GM23338 (cell line): ENCODE measurements around the gene TNFRSF19. TPM values are rescaled to one million over a fixed set of nuclear protein-coding genes. Genes with fewer than 3 reads are reported as not detected.

Experiments
- ATAC-seq: fragments of 200-7000 bp; cut with Tn5 transposase; 3 replicates; pipeline ENCODE4 v1.9.1; 2020
- DNase-seq: peaks from one replicate; pipeline ENCODE4 v3.0.0-alpha.2; 2015; ENCODE audit warnings: low spot score
- H2AFZ ChIP-seq: fragments of 200-600 bp; sonication (generic); 2 replicates; pipeline ENCODE4 v1.8.0; 2016; ENCODE audit warnings: antibody characterized with exemption, mild to moderate bottlenecking, moderate library complexity
- H3F3A ChIP-seq: fragments of 200-600 bp; sonication (generic); replicated peaks from 2 replicates; pipeline ENCODE4 v1.8.0; 2017; ENCODE audit warnings: antibody characterized with exemption, mixed run types, low read depth
- H3K27ac ChIP-seq: fragments of 200-600 bp; sonication (generic); 2 replicates; pipeline ENCODE4 v1.6.1; 2016; ENCODE audit warnings: low read depth
- H3K27me3 ChIP-seq: fragments of 200-600 bp; sonication (generic); 2 replicates; pipeline ENCODE4 v1.8.0; 2016; ENCODE audit warnings: mild to moderate bottlenecking, mixed run types, moderate library complexity; ENCODE audit not compliant: insufficient read depth
- H3K36me3 ChIP-seq: fragments of 200-600 bp; sonication (generic); 2 replicates; pipeline ENCODE4 v1.8.0; 2016; ENCODE audit warnings: mild to moderate bottlenecking; ENCODE audit not compliant: insufficient read depth
- H3K4me1 ChIP-seq: fragments of 200-600 bp; sonication (generic); 2 replicates; pipeline ENCODE4 v1.8.0; 2016; ENCODE audit warnings: mild to moderate bottlenecking, moderate library complexity; ENCODE audit not compliant: insufficient read depth
- H3K4me2 ChIP-seq: fragments of 200-600 bp; sonication (generic); 2 replicates; pipeline ENCODE4 v1.7.1; 2017; ENCODE audit warnings: mixed run types
- H3K4me3 ChIP-seq: fragments of 200-600 bp; sonication (generic); 2 replicates; pipeline ENCODE4 v1.6.1; 2016; ENCODE audit warnings: mixed run types
- H3K79me2 ChIP-seq: fragments of 200-600 bp; sonication (generic); replicated peaks from 2 replicates; pipeline ENCODE4 v1.8.0; 2017; ENCODE audit warnings: mild to moderate bottlenecking; ENCODE audit not compliant: insufficient read depth
- H3K9me2 ChIP-seq: fragments of 200-600 bp; sonication (generic); 2 replicates; pipeline ENCODE4 v1.8.0; 2017; ENCODE audit not compliant: insufficient read depth
- H4K20me1 ChIP-seq: fragments of 200-600 bp; sonication (generic); replicated peaks from 2 replicates; pipeline ENCODE4 v1.8.0; 2017; ENCODE audit warnings: mild to moderate bottlenecking; ENCODE audit not compliant: insufficient read depth
- H3K27ac Mint-ChIP-seq: 2 replicates; pipeline ENCODE4 v1.8.0; 2020; ENCODE audit warnings: inconsistent platforms, mild to moderate bottlenecking, moderate library complexity, mixed read lengths
- H3K27me3 Mint-ChIP-seq: 3 replicates; pipeline ENCODE4 v1.8.0; 2022; ENCODE audit warnings: low read depth, mild to moderate bottlenecking, moderate library complexity, mixed read lengths, inconsistent platforms; ENCODE audit not compliant: insufficient read depth, poor library complexity
- H3K36me3 Mint-ChIP-seq: 3 replicates; pipeline ENCODE4 v1.8.0; 2021; ENCODE audit warnings: low read depth, mild to moderate bottlenecking, inconsistent platforms, moderate library complexity, mixed read lengths
- H3K4me1 Mint-ChIP-seq: 3 replicates; pipeline ENCODE4 v1.8.0; 2020; ENCODE audit warnings: mild to moderate bottlenecking, inconsistent platforms, mixed read lengths
- H3K4me3 Mint-ChIP-seq: 3 replicates; pipeline ENCODE4 v1.8.0; 2021; ENCODE audit warnings: moderate library complexity, mild to moderate bottlenecking, inconsistent platforms, mixed read lengths
- H3K9me3 Mint-ChIP-seq: 3 replicates; pipeline ENCODE4 v1.8.0; 2020; ENCODE audit warnings: moderate library complexity, mild to moderate bottlenecking, inconsistent platforms, mixed read lengths
- CREB1 ChIP-seq: fragments of 250-450 bp; sonication (Bioruptor Pico); IDR thresholded peaks from 2 replicates; pipeline ENCODE4 v1.5.0; 2020; ENCODE audit warnings: low read depth, mild to moderate bottlenecking, moderate library complexity
- NANOG ChIP-seq: IDR thresholded peaks from 2 replicates; pipeline ENCODE4 v1.6.1; 2016; ENCODE audit warnings: antibody characterized with exemption, borderline replicate concordance
- POLR2AphosphoS5 ChIP-seq: IDR thresholded peaks from 2 replicates; pipeline ENCODE4 v1.6.1; 2016; ENCODE audit warnings: antibody characterized with exemption, low read depth
- ZNF114 ChIP-seq: fragments of 250-450 bp; sonication (Bioruptor Pico); IDR thresholded peaks from 2 replicates; pipeline ENCODE4 v1.5.0; 2020; ENCODE audit warnings: mild to moderate bottlenecking, moderate library complexity
- polyA plus RNA-seq: library from polyadenylated mRNA; unstranded; fragments of >200 nt; fragmentation: Nextera tagmentation; extraction: Ambion mirVana; gene quantifications from 2 replicates; pipeline ENCODE4 v1.2.1, GENCODE V29; 2016
- total RNA-seq: library from RNA; depleted of rRNA; stranded (reverse); fragments of >200 nt; shearing (Covaris generic); gene quantifications from 2 replicates; pipeline ENCODE4 v1.2.3, GENCODE V29; 2014
- TF ChIP-seq, protein P1 (sequence below): fragments of 250-450 bp; sonication (Bioruptor Pico); IDR thresholded peaks from 2 replicates; pipeline ENCODE4 v1.5.0; 2020; ENCODE audit warnings: mild to moderate bottlenecking, moderate library complexity
- TF ChIP-seq, protein P2 (sequence below): IDR thresholded peaks from one replicate; pipeline ENCODE4 v1.6.1; 2018; ENCODE audit warnings: antibody characterized with exemption; ENCODE audit not compliant: unreplicated experiment

The TNFRSF19 gene
- total and polyA plus RNA-seq, 2 experiments from 2014 or later: 0.21 to 0.35 TPM

DNA sequence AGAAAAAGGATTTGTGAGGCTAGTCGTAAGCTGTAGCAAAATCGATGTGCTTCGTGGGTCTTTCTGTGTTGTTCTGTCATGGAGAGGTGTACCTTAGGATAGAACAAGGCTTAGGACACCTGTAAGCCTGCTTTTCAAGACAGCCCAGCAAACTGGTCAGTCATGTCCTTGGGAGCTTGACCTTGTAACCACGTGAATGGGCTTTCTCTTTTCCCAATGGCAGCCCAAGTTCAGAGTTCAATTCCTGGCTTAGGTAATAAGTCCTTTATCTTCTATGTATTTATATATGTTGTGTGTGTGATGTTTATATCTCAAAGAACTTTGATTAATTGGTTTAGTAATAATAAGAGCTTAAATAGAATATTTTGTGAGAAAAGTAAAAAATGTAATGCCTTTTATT is 112.9 kb downstream of the TNFRSF19 start (continued):
- TF ChIP-seq, protein P1, sequence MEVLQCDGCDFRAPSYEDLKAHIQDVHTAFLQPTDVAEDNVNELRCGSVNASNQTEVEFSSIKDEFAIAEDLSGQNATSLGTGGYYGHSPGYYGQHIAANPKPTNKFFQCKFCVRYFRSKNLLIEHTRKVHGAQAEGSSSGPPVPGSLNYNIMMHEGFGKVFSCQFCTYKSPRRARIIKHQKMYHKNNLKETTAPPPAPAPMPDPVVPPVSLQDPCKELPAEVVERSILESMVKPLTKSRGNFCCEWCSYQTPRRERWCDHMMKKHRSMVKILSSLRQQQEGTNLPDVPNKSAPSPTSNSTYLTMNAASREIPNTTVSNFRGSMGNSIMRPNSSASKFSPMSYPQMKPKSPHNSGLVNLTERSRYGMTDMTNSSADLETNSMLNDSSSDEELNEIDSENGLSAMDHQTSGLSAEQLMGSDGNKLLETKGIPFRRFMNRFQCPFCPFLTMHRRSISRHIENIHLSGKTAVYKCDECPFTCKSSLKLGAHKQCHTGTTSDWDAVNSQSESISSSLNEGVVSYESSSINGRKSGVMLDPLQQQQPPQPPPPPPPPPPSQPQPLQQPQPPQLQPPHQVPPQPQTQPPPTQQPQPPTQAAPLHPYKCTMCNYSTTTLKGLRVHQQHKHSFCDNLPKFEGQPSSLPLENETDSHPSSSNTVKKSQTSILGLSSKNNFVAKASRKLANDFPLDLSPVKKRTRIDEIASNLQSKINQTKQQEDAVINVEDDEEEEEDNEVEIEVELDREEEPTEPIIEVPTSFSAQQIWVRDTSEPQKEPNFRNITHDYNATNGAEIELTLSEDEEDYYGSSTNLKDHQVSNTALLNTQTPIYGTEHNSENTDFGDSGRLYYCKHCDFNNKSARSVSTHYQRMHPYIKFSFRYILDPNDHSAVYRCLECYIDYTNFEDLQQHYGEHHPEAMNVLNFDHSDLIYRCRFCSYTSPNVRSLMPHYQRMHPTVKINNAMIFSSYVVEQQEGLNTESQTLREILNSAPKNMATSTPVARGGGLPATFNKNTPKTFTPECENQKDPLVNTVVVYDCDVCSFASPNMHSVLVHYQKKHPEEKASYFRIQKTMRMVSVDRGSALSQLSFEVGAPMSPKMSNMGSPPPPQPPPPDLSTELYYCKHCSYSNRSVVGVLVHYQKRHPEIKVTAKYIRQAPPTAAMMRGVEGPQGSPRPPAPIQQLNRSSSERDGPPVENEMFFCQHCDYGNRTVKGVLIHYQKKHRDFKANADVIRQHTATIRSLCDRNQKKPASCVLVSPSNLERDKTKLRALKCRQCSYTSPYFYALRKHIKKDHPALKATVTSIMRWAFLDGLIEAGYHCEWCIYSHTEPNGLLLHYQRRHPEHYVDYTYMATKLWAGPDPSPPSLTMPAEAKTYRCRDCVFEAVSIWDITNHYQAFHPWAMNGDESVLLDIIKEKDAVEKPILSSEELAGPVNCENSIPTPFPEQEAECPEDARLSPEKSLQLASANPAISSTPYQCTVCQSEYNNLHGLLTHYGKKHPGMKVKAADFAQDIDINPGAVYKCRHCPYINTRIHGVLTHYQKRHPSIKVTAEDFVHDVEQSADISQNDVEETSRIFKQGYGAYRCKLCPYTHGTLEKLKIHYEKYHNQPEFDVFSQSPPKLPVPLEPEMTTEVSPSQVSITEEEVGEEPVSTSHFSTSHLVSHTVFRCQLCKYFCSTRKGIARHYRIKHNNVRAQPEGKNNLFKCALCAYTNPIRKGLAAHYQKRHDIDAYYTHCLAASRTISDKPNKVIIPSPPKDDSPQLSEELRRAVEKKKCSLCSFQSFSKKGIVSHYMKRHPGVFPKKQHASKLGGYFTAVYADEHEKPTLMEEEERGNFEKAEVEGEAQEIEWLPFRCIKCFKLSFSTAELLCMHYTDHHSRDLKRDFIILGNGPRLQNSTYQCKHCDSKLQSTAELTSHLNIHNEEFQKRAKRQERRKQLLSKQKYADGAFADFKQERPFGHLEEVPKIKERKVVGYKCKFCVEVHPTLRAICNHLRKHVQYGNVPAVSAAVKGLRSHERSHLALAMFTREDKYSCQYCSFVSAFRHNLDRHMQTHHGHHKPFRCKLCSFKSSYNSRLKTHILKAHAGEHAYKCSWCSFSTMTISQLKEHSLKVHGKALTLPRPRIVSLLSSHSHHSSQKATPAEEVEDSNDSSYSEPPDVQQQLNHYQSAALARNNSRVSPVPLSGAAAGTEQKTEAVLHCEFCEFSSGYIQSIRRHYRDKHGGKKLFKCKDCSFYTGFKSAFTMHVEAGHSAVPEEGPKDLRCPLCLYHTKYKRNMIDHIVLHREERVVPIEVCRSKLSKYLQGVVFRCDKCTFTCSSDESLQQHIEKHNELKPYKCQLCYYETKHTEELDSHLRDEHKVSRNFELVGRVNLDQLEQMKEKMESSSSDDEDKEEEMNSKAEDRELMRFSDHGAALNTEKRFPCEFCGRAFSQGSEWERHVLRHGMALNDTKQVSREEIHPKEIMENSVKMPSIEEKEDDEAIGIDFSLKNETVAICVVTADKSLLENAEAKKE (CRISPR knock-in tag): no peak
- no peak for TF ChIP-seq POLR2AphosphoS5
- no peak for TF ChIP-seq ZNF114 (CRISPR knock-in tag)
- TF ChIP-seq, protein P2, sequence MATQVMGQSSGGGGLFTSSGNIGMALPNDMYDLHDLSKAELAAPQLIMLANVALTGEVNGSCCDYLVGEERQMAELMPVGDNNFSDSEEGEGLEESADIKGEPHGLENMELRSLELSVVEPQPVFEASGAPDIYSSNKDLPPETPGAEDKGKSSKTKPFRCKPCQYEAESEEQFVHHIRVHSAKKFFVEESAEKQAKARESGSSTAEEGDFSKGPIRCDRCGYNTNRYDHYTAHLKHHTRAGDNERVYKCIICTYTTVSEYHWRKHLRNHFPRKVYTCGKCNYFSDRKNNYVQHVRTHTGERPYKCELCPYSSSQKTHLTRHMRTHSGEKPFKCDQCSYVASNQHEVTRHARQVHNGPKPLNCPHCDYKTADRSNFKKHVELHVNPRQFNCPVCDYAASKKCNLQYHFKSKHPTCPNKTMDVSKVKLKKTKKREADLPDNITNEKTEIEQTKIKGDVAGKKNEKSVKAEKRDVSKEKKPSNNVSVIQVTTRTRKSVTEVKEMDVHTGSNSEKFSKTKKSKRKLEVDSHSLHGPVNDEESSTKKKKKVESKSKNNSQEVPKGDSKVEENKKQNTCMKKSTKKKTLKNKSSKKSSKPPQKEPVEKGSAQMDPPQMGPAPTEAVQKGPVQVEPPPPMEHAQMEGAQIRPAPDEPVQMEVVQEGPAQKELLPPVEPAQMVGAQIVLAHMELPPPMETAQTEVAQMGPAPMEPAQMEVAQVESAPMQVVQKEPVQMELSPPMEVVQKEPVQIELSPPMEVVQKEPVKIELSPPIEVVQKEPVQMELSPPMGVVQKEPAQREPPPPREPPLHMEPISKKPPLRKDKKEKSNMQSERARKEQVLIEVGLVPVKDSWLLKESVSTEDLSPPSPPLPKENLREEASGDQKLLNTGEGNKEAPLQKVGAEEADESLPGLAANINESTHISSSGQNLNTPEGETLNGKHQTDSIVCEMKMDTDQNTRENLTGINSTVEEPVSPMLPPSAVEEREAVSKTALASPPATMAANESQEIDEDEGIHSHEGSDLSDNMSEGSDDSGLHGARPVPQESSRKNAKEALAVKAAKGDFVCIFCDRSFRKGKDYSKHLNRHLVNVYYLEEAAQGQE: no peak

DNA sequence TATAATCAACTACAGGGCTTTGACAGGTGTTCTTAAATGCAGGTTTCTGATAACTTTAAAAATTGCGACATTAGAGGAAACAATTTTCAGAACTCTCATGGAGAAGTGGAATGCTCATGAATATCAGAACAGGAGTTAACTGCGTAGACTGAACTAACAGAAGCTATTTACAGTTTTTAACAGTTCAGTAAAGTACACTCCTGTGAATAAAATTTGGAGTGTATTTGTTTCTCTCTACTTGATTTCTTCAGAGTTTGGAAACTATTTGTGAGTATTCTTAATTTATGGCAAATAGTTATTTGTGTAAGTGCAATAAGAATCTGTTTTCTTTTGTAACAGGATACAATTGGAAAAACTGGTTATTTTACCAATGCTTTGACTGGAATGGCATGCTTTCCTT is 114.4 kb downstream of the TNFRSF19 start:
- no peaks in the 10 kb centered on the region for H3F3A ChIP-seq
- no peaks in the 10 kb centered on the region for H3K79me2 ChIP-seq
- peaks cover 4% of the 10 kb centered on the region; the same call in 1 of the 3 replicates for H3K4me1 Mint-ChIP-seq
- ATAC-seq (no peak), DNase-seq (no peak)
- peaks cover 2% of the 10 kb centered on the region for H3K27me3 Mint-ChIP-seq
- H3K27ac ChIP-seq: no peak overlapping the region
- no peaks in the 10 kb centered on the region for H4K20me1 ChIP-seq
- no peak overlapping the region for H3K4me3 ChIP-seq
- H3K27ac Mint-ChIP-seq: no peak overlapping the region
- H3K9me2 ChIP-seq: peaks cover 3% of the 10 kb centered on the region; the same call in 1 of the 2 replicates
- no peaks in the 10 kb centered on the region for H3K4me1 ChIP-seq
- H3K27me3 ChIP-seq: no peaks in the 10 kb centered on the region
- H3K9me3 Mint-ChIP-seq: peaks cover 41% of the 10 kb centered on the region
- H3K36me3 ChIP-seq: no peaks in the 10 kb centered on the region; the same call in 1 of the 2 replicates
- no peak overlapping the region for H3K4me2 ChIP-seq
- H2AFZ ChIP-seq: no peak overlapping the region
- no peak overlapping the region for H3K4me3 Mint-ChIP-seq
- peaks cover 12% of the 10 kb centered on the region; the same call in 2 of the 3 replicates for H3K36me3 Mint-ChIP-seq
- no peak for TF ChIP-seq POLR2AphosphoS5
- no peak for TF ChIP-seq NANOG
- no peak for TF ChIP-seq CREB1
- no peak for TF ChIP-seq ZNF114 (CRISPR knock-in tag)
- TF ChIP-seq, protein P1 (CRISPR knock-in tag): no peak
